ENCODE measurements around the gene TENM3.
A peak's percentile ranks its signal among the peaks of the same experiment; 100 is the strongest.

The TENM3 gene

DNA sequence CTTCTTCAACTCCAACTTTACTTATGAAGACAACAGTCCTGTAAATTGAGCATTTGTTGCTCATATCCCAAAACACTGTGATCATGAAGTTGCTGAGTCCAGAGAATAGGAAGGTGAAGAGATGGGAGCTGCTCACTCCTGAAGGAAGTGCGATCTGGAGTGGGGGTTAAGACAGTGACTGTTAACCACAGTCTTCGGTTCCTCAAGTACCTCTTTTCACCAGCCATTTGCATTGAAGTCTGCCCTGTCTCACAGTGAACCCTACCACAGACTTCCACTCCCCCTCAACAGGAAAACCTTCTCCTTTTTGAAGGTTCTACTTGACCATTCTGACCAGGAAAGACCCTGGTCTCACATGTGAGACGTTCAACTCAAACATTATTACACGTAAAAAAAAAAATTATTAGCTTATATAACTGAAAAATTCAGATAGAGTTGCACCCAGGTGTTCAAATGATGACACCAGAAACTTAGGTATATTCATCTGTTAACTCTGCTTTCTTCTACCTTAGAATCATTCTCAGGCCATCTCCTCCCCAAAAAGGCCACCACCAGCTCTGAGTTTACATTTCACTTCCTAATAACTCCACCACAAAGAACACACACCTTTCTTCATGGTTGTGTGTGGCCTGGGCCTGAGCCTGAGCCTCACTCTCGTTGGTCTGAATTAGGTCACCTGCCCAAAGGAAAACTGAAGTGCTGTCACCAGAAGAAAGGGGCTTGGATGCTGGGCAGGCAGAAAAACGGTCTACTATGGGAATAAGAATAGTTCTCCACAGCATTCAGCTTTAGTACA, 474.8 kb downstream of the TENM3 start:
- in situ Hi-C loops (cut with MboI; ENCODE audit: low sequenced_read_pairs): no loop called here
- no peaks in the 10 kb centered on the region for H3K36me3 ChIP-seq (replicated peaks)
- DNase-seq (ENCODE audit: low spot score in 2 of 2): no peak
- H3K27me3 ChIP-seq (ENCODE audit: low read depth): no peaks in the 10 kb centered on the region
- H3K9me3 ChIP-seq: no peaks in the 10 kb centered on the region
- no peak overlapping the region for H3K4me3 ChIP-seq
- H3K4me1 ChIP-seq: no peaks in the 10 kb centered on the region

DNA sequence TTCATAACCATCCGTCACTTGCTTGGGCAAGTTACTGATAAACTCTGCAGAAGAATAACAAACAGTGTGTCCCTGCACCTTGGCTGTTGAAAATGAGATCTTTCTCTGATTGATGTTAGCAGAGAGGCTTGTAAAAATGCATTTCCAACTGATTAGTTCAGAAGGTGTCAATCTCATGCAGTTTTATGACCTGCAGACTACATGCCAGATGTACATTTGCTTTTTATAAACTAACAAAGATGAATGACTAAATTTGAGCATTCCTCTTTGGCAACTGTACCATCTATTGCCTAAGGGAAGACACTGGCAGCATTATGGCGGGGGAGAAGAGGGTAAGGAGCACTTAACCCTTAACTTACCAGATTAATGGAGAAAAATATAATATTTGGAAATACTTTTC, 481.2 kb downstream of the TENM3 start:
- in situ Hi-C loops (cut with MboI; ENCODE audit: low sequenced_read_pairs): no loop called here
- Histone ChIP-seq H3K4me1 (peaks cover 6% of the 10 kb centered on the region), H3K4me3 (no peak overlapping the region), H3K36me3 (replicated peaks) (no peaks in the 10 kb centered on the region; the same call in 1 of the 2 replicates), H3K9me3 (no peaks in the 10 kb centered on the region), H3K27me3 (ENCODE audit: low read depth) (no peaks in the 10 kb centered on the region)
- DNase-seq (ENCODE audit: low spot score in 2 of 2): peak; percentile 20 to 35

DNA sequence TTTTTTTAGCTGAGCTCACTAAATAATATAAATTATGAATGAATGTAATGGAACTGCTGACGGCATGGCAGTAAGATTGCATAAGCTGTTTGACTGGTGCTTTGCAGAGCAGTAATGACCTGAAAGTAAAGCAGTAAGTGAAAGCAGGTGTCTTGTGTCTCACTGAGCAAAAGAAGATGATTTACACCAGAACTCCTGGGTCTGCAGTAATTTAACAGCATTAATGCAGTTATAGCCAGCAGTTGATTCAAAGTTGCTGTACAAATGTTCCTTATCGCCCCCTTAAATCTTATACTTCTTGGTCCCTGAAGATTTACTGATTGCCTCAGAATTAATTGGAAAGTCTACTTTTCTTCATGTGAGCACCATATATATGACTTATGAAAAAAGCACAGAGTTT, 486.3 kb downstream of the TENM3 start:
- in situ Hi-C loops (cut with MboI; ENCODE audit: low sequenced_read_pairs): no loop called here
- Histone ChIP-seq H3K9me3 (no peaks in the 10 kb centered on the region), H3K36me3 (replicated peaks) (peaks cover 9% of the 10 kb centered on the region), H3K4me1 (no peaks in the 10 kb centered on the region), H3K4me3 (no peak overlapping the region), H3K27me3 (ENCODE audit: low read depth) (no peaks in the 10 kb centered on the region)
- no peak for DNase-seq (ENCODE audit: low spot score in 2 of 2)

DNA sequence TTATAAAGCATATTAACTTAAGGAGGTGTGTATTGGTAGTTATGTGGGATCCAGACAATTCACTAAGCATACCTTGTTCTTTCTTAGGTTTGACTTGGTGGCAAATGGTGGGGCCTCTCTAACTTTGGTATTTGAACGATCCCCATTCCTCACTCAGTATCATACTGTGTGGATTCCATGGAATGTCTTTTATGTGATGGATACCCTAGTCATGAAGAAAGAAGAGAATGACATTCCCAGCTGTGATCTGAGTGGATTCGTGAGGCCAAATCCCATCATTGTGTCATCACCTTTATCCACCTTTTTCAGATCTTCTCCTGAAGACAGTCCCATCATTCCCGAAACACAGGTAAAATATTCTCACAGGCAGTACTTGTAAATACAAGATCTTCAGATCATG, 487.6 kb downstream of the TENM3 start:
- Histone ChIP-seq H3K4me1 (no peaks in the 10 kb centered on the region), H3K4me3 (no peak overlapping the region), H3K27me3 (ENCODE audit: low read depth) (no peaks in the 10 kb centered on the region), H3K36me3 (replicated peaks) (peaks cover 9% of the 10 kb centered on the region), H3K9me3 (no peaks in the 10 kb centered on the region)
- no peak for DNase-seq (ENCODE audit: low spot score in 2 of 2)
- in situ Hi-C loops (cut with MboI; ENCODE audit: low sequenced_read_pairs): no loop called here

DNA sequence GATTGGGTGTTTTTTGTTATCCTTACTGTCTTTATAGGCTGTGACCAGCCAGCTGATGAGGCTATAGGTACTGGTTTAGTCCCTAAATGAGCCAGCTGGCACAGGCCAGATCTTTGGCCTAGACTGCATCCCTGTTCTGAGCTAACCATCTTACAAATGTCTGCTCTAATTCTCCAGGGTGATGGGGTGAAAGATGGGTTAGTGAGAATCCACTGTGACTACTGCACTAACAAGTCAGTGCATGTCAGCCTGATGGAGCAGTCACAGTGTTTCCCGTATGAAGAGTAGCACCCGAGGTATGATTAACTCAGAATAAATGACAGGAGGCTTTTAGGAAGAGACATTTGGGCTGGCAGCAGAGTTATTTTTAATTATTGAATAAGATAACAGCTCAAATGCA, 493.0 kb downstream of the TENM3 start:
- DNase-seq (ENCODE audit: low spot score in 2 of 2): no peak
- H3K9me3 ChIP-seq: no peaks in the 10 kb centered on the region
- in situ Hi-C loops (cut with MboI; ENCODE audit: low sequenced_read_pairs): no loop called here
- H3K27me3 ChIP-seq (ENCODE audit: low read depth): no peaks in the 10 kb centered on the region
- no peak overlapping the region for H3K4me3 ChIP-seq
- H3K36me3 ChIP-seq (replicated peaks): no peaks in the 10 kb centered on the region
- no peaks in the 10 kb centered on the region for H3K4me1 ChIP-seq

DNA sequence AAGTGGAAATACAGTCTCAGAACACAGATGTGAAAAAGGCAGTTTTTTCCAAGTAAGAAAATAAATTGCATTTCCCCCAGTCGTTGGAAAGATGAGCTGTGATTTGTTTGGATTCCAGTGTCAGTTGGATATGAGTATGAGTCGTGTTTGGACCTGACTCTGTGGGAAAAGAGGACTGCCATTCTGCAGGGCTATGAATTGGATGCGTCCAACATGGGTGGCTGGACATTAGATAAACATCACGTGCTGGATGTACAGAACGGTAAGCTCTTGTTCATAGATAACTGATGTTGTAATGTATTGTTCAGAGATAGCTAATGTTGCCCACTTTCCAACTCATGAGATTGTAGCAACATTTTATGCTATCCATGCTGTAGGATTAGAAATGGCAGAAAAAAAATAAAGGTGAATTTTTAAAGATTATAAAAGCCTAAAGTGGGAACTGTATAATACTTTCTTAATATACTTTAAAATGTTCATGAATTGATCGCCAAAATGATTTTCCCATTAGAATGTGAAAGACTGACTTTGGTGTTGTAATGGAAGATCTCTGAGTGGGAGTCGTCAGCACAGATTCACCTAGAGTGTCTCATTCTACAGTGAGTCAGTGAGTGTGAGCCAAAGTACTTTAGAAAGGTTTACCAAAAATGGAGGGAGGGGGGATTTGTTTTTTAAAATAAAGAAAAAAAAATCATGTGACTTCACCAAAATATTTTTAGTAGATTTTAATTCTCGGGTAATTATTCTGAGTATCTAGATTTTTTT, 495.3 kb downstream of the TENM3 start:
- no peaks in the 10 kb centered on the region for H3K27me3 ChIP-seq (ENCODE audit: low read depth)
- DNase-seq (ENCODE audit: low spot score in 2 of 2): no peak
- no peak overlapping the region for H3K4me3 ChIP-seq
- no peaks in the 10 kb centered on the region for H3K36me3 ChIP-seq (replicated peaks)
- no peaks in the 10 kb centered on the region for H3K4me1 ChIP-seq
- in situ Hi-C loops (cut with MboI; ENCODE audit: low sequenced_read_pairs): no loop called here
- no peaks in the 10 kb centered on the region for H3K9me3 ChIP-seq

DNA sequence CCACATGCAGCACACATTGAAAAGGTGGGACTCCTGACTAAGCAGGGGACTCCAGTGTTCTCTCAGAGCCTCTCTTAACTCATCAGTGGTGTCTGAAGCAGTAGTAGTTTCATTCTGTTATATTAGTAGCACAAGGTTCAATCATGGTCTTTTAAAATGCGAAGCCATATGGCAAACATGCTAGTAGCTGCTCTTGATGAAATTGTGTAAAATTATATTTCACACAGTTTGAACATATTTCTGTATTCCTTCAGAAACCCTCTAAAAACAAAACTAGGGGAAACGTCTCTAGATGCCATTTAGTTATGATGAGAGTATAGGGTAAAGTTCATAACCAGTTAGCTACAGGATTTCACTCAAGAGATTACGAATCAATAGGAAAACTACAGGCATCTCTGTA, 497.1 kb downstream of the TENM3 start:
- no peaks in the 10 kb centered on the region for H3K4me1 ChIP-seq
- H3K4me3 ChIP-seq: no peak overlapping the region
- H3K36me3 ChIP-seq (replicated peaks): no peaks in the 10 kb centered on the region
- no peaks in the 10 kb centered on the region for H3K27me3 ChIP-seq (ENCODE audit: low read depth)
- no peak for DNase-seq (ENCODE audit: low spot score in 2 of 2)
- in situ Hi-C loops (cut with MboI; ENCODE audit: low sequenced_read_pairs): no loop called here
- H3K9me3 ChIP-seq: no peaks in the 10 kb centered on the region

DNA sequence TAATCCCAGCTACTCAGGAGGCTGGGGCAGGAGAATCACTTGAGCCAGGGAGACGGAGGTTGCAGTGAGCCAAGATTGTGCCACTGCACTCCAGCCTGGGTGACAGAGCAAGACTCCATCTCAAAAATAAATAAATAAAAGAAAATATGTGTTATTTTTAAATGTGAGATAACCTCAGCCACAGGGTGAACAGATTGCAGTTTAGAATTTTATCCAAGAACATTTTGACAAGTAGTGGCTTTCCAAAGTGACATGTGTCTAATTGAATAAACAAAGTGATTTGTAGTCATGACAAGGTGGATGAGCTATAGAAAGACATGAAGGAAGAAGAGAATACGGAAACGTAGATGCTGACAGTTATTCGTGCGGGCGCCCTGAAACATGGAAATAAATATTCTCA, 497.9 kb downstream of the TENM3 start:
- no peaks in the 10 kb centered on the region for H3K4me1 ChIP-seq
- no peaks in the 10 kb centered on the region for H3K27me3 ChIP-seq (ENCODE audit: low read depth)
- no peaks in the 10 kb centered on the region for H3K36me3 ChIP-seq (replicated peaks)
- in situ Hi-C loops (cut with MboI; ENCODE audit: low sequenced_read_pairs): no loop called here
- no peak for DNase-seq (ENCODE audit: low spot score in 2 of 2)
- no peak overlapping the region for H3K4me3 ChIP-seq
- H3K9me3 ChIP-seq: no peaks in the 10 kb centered on the region; the same call in 1 of the 2 replicates

DNA sequence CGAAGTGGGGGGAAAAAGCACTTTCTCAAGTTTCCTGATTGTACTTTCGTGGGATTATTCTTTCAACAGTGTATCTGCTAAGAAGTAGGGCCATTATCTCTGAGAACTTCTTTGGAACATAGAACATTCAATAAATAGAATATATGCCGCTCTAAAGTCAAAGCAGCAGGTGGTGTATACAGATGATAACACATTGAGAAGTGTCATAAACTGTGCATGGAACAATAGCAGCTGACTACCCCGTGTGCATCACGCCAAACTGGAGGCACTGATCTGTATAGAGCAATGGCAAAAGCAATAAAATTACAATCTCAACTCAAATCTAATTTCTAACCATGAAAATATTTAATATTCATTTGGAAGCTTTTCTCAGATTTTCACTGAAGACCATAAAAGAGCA, 498.7 kb downstream of the TENM3 start:
- in situ Hi-C loops (cut with MboI; ENCODE audit: low sequenced_read_pairs): no loop called here
- DNase-seq (ENCODE audit: low spot score in 2 of 2): no peak
- H3K4me3 ChIP-seq: no peak overlapping the region
- no peaks in the 10 kb centered on the region; the same call in none of the 2 replicates for H3K9me3 ChIP-seq
- H3K36me3 ChIP-seq (replicated peaks): no peaks in the 10 kb centered on the region
- H3K27me3 ChIP-seq (ENCODE audit: low read depth): no peaks in the 10 kb centered on the region
- H3K4me1 ChIP-seq: no peaks in the 10 kb centered on the region

DNA sequence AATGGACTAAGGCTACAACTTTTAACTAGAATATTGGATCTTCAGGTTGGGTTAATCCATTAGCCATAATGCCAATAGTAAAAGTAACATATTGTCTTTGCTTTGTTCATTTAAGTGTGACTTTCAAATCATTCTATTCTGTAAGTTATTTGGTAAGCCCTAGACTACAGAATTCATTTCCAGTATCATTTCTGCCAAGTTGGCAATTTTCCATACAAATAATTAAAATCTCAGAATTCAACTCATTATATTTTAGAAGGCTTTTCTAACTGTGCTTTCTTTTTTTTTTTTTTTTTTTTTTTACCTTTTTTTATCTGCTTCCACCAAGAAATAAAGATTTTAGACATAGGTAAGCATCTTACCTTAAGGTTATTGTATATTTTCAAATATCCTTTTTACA, 500.6 kb downstream of the TENM3 start:
- Histone ChIP-seq H3K4me1 (no peaks in the 10 kb centered on the region), H3K4me3 (no peak overlapping the region), H3K27me3 (ENCODE audit: low read depth) (no peaks in the 10 kb centered on the region), H3K36me3 (replicated peaks) (no peaks in the 10 kb centered on the region), H3K9me3 (no peaks in the 10 kb centered on the region; the same call in none of the 2 replicates)
- DNase-seq (ENCODE audit: low spot score in 2 of 2): no peak
- in situ Hi-C loops (cut with MboI; ENCODE audit: low sequenced_read_pairs): no loop called here

DNA sequence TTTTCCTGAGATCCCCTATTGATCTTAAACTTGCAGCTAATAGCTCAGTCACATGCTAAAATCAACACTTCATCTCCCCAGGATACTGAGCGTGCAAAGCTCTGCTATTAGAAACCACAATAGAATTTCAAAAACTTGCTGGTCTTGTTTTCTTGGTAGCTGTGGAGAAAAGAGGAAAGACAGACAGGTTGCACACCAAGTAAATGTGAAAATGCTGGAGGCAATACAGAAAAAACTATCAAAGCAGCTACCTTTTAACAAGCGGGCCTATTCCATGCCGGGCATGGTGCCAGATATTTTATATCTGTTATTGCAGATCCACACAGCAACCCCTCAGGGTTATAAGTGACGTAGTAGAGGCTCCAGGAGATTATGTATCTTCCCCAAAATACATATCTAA, 502.0 kb downstream of the TENM3 start:
- Histone ChIP-seq H3K4me3 (no peak overlapping the region), H3K9me3 (no peaks in the 10 kb centered on the region; the same call in none of the 2 replicates), H3K27me3 (ENCODE audit: low read depth) (no peaks in the 10 kb centered on the region), H3K4me1 (no peaks in the 10 kb centered on the region), H3K36me3 (replicated peaks) (no peaks in the 10 kb centered on the region)
- peak; percentile 21 to 41 for DNase-seq (ENCODE audit: low spot score in 2 of 2)
- in situ Hi-C loops (cut with MboI; ENCODE audit: low sequenced_read_pairs): no loop called here

DNA sequence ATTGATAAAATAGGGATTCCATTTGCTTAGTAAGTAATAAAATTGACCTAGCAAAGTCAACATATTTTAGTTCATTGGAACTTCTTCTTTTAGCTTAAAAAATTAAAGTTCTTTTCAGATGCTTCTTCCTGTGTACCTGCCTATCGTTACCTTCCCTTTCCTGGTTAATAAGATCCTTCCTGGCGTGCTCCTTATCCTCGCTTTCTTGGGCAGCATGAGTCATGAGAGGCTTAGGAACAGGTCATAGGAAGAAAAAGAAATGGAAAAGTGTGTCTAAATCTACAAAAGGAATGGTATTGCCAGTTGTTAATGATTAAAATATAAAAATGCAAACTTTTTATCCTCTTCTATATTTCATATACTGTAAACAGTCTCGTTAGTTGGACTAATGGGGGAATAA, 503.7 kb downstream of the TENM3 start:
- in situ Hi-C loops (cut with MboI; ENCODE audit: low sequenced_read_pairs): no loop called here
- Histone ChIP-seq H3K27me3 (ENCODE audit: low read depth) (no peaks in the 10 kb centered on the region), H3K4me3 (no peak overlapping the region), H3K9me3 (no peaks in the 10 kb centered on the region; the same call in none of the 2 replicates), H3K4me1 (no peaks in the 10 kb centered on the region), H3K36me3 (replicated peaks) (no peaks in the 10 kb centered on the region)
- no peak for DNase-seq (ENCODE audit: low spot score in 2 of 2)

DNA sequence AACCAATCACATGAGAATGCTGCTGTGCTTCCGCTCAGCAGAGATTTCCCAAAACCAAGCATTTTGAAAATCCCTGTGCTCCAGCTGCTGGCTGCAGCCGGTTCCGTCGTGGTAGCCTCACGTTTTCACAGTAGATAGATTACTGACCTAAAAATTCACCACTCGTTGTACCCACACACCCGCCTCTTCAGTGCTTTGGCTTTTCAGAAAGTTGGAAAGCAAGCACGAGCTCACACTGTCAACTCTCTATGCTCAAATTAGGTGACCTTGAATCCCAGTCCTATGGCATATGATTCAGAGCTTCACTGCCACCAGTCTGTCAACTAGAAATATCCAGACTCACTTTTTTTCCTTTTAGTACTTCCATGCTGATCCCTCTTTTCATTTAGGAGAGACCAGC, 505.1 kb downstream of the TENM3 start:
- no peaks in the 10 kb centered on the region; the same call in none of the 2 replicates for H3K9me3 ChIP-seq
- in situ Hi-C loops (cut with MboI; ENCODE audit: low sequenced_read_pairs): no loop called here
- no peaks in the 10 kb centered on the region for H3K4me1 ChIP-seq
- no peaks in the 10 kb centered on the region for H3K36me3 ChIP-seq (replicated peaks)
- H3K27me3 ChIP-seq (ENCODE audit: low read depth): no peaks in the 10 kb centered on the region
- no peak overlapping the region for H3K4me3 ChIP-seq
- no peak for DNase-seq (ENCODE audit: low spot score in 2 of 2)

DNA sequence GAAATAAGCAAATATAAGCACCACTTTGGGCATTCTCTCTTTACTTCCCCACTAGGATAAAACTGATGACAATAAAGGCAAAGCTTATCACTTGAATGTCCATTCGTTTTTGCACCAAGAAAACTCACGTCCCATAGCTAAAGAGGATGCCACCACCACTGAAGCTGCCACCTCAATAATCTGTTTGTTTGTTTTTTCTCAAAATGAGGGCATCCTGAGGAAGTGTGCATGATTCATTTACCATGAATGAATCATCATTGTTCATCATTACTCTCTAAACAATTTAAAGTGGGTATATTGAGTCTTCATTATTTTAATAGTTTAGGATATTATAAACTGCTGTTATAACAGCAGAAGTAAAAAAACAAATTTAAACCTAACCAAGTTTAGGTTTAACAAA, 505.7 kb downstream of the TENM3 start:
- Histone ChIP-seq H3K9me3 (no peaks in the 10 kb centered on the region; the same call in none of the 2 replicates), H3K27me3 (ENCODE audit: low read depth) (no peaks in the 10 kb centered on the region), H3K4me1 (no peaks in the 10 kb centered on the region), H3K36me3 (replicated peaks) (peaks cover 2% of the 10 kb centered on the region; the same call in 1 of the 2 replicates), H3K4me3 (no peak overlapping the region)
- in situ Hi-C loops (cut with MboI; ENCODE audit: low sequenced_read_pairs): no loop called here
- DNase-seq (ENCODE audit: low spot score in 2 of 2): no peak
